ENCODE data around the gene PLEKHA4.
A peak's percentile ranks its signal among the peaks of the same experiment; 100 is the strongest.

DNA sequence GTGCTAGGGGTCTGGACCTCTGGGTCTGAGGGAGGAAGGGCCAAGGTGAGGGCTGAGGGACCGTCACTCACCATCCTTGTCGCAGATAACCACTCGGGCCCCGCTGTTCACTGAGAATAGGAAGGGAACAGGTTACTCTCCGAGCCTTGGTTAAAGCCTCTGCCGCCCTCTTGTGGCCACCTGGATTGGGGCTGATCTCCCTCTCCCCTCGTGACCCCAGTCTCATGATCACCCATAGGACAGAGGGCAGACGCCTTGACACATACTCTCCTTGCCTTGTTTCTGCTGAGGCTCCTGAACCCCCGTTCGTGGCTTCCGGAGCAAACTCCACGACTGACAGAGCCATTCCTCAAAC, 32.7 kb downstream of the PLEKHA4 start:
- TF ChIP-seq TEAD2 (CRISPR knock-in tag; IDR thresholded peaks at IDR 0.05) = no peak
- no peak for TF ChIP-seq KDM5A (IDR thresholded peaks at IDR 0.05; ENCODE audit: borderline replicate concordance, low read length)
- TF ChIP-seq PLRG1 (conservative IDR thresholded peaks at IDR 0.05) = no peak
- no peak for TF ChIP-seq ZNF329 (CRISPR knock-in tag; IDR thresholded peaks at IDR 0.05; ENCODE audit: low read depth)
- TF ChIP-seq, protein P1, sequence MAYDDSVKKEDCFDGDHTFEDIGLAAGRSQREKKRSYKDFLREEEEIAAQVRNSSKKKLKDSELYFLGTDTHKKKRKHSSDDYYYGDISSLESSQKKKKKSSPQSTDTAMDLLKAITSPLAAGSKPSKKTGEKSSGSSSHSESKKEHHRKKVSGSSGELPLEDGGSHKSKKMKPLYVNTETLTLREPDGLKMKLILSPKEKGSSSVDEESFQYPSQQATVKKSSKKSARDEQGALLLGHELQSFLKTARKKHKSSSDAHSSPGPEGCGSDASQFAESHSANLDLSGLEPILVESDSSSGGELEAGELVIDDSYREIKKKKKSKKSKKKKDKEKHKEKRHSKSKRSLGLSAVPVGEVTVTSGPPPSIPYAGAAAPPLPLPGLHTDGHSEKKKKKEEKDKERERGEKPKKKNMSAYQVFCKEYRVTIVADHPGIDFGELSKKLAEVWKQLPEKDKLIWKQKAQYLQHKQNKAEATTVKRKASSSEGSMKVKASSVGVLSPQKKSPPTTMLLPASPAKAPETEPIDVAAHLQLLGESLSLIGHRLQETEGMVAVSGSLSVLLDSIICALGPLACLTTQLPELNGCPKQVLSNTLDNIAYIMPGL (CRISPR knock-in tag; IDR thresholded peaks at IDR 0.05; ENCODE audit: borderline replicate concordance in 1 of 2, low read depth in 1 of 2) = peak in 1 of 2 experiments; percentile 57; a peak in 3 of 4 replicates
- 0 out of 2 replicates have a peak, but pooled peaks have one; percentile 15 for TF ChIP-seq ERF (CRISPR knock-in tag; IDR thresholded peaks at IDR 0.05)
- peak; percentile 97 for TF ChIP-seq CTCF (CRISPR knock-in tag; IDR thresholded peaks at IDR 0.05)
- TF ChIP-seq, protein P2, sequence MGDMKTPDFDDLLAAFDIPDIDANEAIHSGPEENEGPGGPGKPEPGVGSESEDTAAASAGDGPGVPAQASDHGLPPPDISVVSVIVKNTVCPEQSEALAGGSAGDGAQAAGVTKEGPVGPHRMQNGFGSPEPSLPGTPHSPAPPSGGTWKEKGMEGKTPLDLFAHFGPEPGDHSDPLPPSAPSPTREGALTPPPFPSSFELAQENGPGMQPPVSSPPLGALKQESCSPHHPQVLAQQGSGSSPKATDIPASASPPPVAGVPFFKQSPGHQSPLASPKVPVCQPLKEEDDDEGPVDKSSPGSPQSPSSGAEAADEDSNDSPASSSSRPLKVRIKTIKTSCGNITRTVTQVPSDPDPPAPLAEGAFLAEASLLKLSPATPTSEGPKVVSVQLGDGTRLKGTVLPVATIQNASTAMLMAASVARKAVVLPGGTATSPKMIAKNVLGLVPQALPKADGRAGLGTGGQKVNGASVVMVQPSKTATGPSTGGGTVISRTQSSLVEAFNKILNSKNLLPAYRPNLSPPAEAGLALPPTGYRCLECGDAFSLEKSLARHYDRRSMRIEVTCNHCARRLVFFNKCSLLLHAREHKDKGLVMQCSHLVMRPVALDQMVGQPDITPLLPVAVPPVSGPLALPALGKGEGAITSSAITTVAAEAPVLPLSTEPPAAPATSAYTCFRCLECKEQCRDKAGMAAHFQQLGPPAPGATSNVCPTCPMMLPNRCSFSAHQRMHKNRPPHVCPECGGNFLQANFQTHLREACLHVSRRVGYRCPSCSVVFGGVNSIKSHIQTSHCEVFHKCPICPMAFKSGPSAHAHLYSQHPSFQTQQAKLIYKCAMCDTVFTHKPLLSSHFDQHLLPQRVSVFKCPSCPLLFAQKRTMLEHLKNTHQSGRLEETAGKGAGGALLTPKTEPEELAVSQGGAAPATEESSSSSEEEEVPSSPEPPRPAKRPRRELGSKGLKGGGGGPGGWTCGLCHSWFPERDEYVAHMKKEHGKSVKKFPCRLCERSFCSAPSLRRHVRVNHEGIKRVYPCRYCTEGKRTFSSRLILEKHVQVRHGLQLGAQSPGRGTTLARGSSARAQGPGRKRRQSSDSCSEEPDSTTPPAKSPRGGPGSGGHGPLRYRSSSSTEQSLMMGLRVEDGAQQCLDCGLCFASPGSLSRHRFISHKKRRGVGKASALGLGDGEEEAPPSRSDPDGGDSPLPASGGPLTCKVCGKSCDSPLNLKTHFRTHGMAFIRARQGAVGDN (CRISPR knock-in tag; IDR thresholded peaks at IDR 0.05) = peak; percentile 58; the same call in 1 of the 2 replicates
- no peak for TF ChIP-seq KAT2B (IDR thresholded peaks at IDR 0.05; ENCODE audit: borderline replicate concordance, low read depth, low read length)
- no peak for TF ChIP-seq KDM5B (CRISPR knock-in tag; IDR thresholded peaks at IDR 0.05; ENCODE audit: borderline replicate concordance)
- TF ChIP-seq SP1 (IDR thresholded peaks at IDR 0.05) = no peak
- TF ChIP-seq SP1 (CRISPR knock-in tag; IDR thresholded peaks at IDR 0.05) = no peak
- no peak for TF ChIP-seq ZBTB10 (CRISPR knock-in tag; IDR thresholded peaks at IDR 0.05; ENCODE audit: borderline replicate concordance)
- TF ChIP-seq, protein P3, sequence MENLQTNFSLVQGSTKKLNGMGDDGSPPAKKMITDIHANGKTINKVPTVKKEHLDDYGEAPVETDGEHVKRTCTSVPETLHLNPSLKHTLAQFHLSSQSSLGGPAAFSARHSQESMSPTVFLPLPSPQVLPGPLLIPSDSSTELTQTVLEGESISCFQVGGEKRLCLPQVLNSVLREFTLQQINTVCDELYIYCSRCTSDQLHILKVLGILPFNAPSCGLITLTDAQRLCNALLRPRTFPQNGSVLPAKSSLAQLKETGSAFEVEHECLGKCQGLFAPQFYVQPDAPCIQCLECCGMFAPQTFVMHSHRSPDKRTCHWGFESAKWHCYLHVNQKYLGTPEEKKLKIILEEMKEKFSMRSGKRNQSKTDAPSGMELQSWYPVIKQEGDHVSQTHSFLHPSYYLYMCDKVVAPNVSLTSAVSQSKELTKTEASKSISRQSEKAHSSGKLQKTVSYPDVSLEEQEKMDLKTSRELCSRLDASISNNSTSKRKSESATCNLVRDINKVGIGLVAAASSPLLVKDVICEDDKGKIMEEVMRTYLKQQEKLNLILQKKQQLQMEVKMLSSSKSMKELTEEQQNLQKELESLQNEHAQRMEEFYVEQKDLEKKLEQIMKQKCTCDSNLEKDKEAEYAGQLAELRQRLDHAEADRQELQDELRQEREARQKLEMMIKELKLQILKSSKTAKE (CRISPR knock-in tag; IDR thresholded peaks at IDR 0.05; ENCODE audit: borderline replicate concordance) = no peak
- TF ChIP-seq PBX3 (CRISPR knock-in tag; IDR thresholded peaks at IDR 0.05; ENCODE audit: borderline replicate concordance) = no peak
